Measurements from ENCODE around the gene RSKR. TPM values are rescaled to one million over a fixed set of nuclear protein-coding genes. Genes with fewer than 3 reads are reported as not detected.

RSKR gene
- total RNA-seq, 1 experiment from 2014 or later: 15.7 TPM

DNA sequence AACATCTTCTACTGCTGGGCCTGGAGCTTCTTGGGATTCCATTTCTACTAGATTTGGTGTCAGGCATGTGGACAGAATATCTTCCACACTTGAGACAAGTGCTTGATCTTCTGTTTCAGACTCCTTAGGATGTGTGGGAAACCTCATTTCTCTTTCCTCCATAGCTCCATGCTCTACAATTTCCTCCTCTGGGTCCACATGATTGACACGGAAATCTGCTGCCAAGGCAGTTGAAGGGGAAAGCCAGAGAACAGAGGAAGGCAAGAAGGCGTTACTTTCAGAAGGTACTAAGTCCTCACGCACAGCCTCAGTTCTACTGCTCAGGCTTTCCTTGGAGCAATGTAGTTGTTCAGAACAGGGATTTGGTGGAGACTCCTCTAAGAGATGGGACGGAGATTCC, 21.7 kb downstream of the RSKR start:
- H3K4me3 ChIP-seq (ENCODE audit: low read depth, low read length): no peak overlapping the region
- DNase-seq: peak in 1 of 2 experiments; percentile 11
- intact Hi-C loops (cut with micrococcal nuclease; ENCODE audit: unreplicated experiment): loop anchor here (10.0 kb wide), 1 partner anchor 53 kb away; the partner anchor contains the start of gene BLTP2
- H3K36me3 ChIP-seq (ENCODE audit: control insufficient read depth, insufficient read depth, low read length): peaks cover 5% of the 10 kb centered on the region
- ChIA-PET POLR2A (no interaction called here), CTCF (interaction anchor here (0.5 kb wide), 1 partner anchor 33 kb away, joined by 3 read pairs; no protein-coding TSS in a partner anchor)
- no peak overlapping the region for H3K4me3 Mint-ChIP-seq (ENCODE audit: unreplicated experiment)
- TF ChIP-seq, protein P1, sequence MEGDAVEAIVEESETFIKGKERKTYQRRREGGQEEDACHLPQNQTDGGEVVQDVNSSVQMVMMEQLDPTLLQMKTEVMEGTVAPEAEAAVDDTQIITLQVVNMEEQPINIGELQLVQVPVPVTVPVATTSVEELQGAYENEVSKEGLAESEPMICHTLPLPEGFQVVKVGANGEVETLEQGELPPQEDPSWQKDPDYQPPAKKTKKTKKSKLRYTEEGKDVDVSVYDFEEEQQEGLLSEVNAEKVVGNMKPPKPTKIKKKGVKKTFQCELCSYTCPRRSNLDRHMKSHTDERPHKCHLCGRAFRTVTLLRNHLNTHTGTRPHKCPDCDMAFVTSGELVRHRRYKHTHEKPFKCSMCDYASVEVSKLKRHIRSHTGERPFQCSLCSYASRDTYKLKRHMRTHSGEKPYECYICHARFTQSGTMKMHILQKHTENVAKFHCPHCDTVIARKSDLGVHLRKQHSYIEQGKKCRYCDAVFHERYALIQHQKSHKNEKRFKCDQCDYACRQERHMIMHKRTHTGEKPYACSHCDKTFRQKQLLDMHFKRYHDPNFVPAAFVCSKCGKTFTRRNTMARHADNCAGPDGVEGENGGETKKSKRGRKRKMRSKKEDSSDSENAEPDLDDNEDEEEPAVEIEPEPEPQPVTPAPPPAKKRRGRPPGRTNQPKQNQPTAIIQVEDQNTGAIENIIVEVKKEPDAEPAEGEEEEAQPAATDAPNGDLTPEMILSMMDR (IDR thresholded peaks at IDR 0.05; ENCODE audit: insufficient read depth in 1 of 2, low read depth in 1 of 2, low read length in 1 of 2, severe bottlenecking in 1 of 2, unreplicated experiment in 1 of 2): no peak
- H3K27ac Mint-ChIP-seq (ENCODE audit: unreplicated experiment): no peak overlapping the region
- no peaks in the 10 kb centered on the region for H3K9me3 ChIP-seq
- H3K27me3 Mint-ChIP-seq (ENCODE audit: insufficient read depth, unreplicated experiment): no peaks in the 10 kb centered on the region
- no peaks in the 10 kb centered on the region for H3K9me3 Mint-ChIP-seq (ENCODE audit: unreplicated experiment)
- no peaks in the 10 kb centered on the region for H3K4me1 ChIP-seq
- TSS peak; percentile 1 for BruUV-seq (replicated peaks)
- H3K27me3 ChIP-seq (replicated peaks; ENCODE audit: control insufficient read depth, insufficient read depth, low read length): no peaks in the 10 kb centered on the region
- H3K36me3 Mint-ChIP-seq (ENCODE audit: insufficient read depth, unreplicated experiment): peaks cover 62% of the 10 kb centered on the region
- peaks cover under 1% of the 10 kb centered on the region for H3K4me1 Mint-ChIP-seq (ENCODE audit: low read depth, unreplicated experiment)

DNA sequence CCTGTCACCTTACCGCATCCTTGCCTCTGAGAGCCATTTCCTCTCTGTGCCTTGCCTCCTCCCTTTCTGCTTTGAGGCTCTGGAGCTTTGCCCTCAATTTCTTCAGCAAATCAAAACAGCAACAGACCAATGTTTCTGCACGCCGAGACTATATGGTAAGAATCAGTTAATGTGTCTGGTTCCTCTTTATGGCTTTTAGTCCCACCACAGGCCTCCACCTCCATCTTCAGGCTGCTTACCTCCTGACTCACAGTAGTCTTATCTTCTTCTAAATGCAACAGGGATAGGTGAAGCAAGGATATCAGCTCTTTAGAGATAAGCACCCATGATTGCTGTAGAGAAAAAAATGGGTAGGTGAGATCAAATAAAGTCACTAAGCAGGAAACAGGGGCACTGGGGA, 28.1 kb downstream of the RSKR start:
- Mint-ChIP-seq H3K27me3 (ENCODE audit: insufficient read depth, unreplicated experiment) (no peaks in the 10 kb centered on the region), H3K4me1 (ENCODE audit: low read depth, unreplicated experiment) (peaks cover 6% of the 10 kb centered on the region), H3K4me3 (ENCODE audit: unreplicated experiment) (no peak overlapping the region), H3K9me3 (ENCODE audit: unreplicated experiment) (no peaks in the 10 kb centered on the region), H3K36me3 (ENCODE audit: insufficient read depth, unreplicated experiment) (peaks cover 45% of the 10 kb centered on the region), H3K27ac (ENCODE audit: unreplicated experiment) (peak overlapping the region; percentile 43)
- intact Hi-C loops (cut with micrococcal nuclease; ENCODE audit: unreplicated experiment): no loop called here
- Histone ChIP-seq H3K4me3 (ENCODE audit: low read depth, low read length) (no peak overlapping the region), H3K9me3 (no peaks in the 10 kb centered on the region), H3K36me3 (ENCODE audit: control insufficient read depth, insufficient read depth, low read length) (peaks cover 12% of the 10 kb centered on the region), H3K4me1 (no peaks in the 10 kb centered on the region), H3K27me3 (replicated peaks; ENCODE audit: control insufficient read depth, insufficient read depth, low read length) (no peaks in the 10 kb centered on the region)
- TF ChIP-seq, protein P1 (IDR thresholded peaks at IDR 0.05; ENCODE audit: insufficient read depth in 1 of 2, low read depth in 1 of 2, low read length in 1 of 2, severe bottlenecking in 1 of 2, unreplicated experiment in 1 of 2): no peak
- ChIA-PET CTCF (no interaction called here), POLR2A (interaction anchor here (1.0 kb wide), 2 partner anchors 9 to 25 kb away, joined by 3 to 4 read pairs; partner anchors contain the start of gene ALDOC)
- BruUV-seq (replicated peaks): no TSS peak
- DNase-seq: peak in 1 of 2 experiments; percentile 30

DNA sequence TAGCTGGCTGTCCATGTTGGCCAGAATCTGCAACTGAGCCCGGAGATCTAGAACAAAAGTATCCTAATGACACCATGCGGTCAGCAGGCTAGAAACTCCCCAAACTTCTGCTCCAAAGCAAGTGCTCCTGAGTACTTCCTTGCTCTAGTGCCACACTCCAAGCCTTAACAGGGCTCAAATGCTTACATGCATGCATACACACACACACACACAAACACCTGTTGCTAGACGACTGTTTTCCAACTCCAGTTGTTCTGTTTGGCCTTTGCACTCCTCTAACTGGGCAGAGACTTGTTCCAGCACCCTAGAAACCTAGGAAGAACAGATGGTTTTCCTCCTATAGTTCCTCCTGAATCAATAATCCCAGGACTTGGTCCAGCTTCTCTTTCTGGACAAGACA, 29.6 kb downstream of the RSKR start:
- Histone ChIP-seq H3K4me1 (no peaks in the 10 kb centered on the region), H3K9me3 (no peaks in the 10 kb centered on the region), H3K36me3 (ENCODE audit: control insufficient read depth, insufficient read depth, low read length) (peaks cover 14% of the 10 kb centered on the region), H3K4me3 (ENCODE audit: low read depth, low read length) (no peak overlapping the region), H3K27me3 (replicated peaks; ENCODE audit: control insufficient read depth, insufficient read depth, low read length) (no peaks in the 10 kb centered on the region)
- no TSS peak for BruUV-seq (replicated peaks)
- Mint-ChIP-seq H3K27ac (ENCODE audit: unreplicated experiment) (no peak overlapping the region), H3K4me1 (ENCODE audit: low read depth, unreplicated experiment) (peaks cover 6% of the 10 kb centered on the region), H3K27me3 (ENCODE audit: insufficient read depth, unreplicated experiment) (no peaks in the 10 kb centered on the region), H3K36me3 (ENCODE audit: insufficient read depth, unreplicated experiment) (peaks cover 37% of the 10 kb centered on the region), H3K9me3 (ENCODE audit: unreplicated experiment) (no peaks in the 10 kb centered on the region), H3K4me3 (ENCODE audit: unreplicated experiment) (no peak overlapping the region)
- TF ChIP-seq, protein P1 (IDR thresholded peaks at IDR 0.05; ENCODE audit: insufficient read depth in 1 of 2, low read depth in 1 of 2, low read length in 1 of 2, severe bottlenecking in 1 of 2, unreplicated experiment in 1 of 2): no peak
- ChIA-PET POLR2A (interaction anchor here (1.2 kb wide), 1 partner anchor 15 kb away, joined by 3 read pairs; no protein-coding TSS in a partner anchor), CTCF (no interaction called here)
- intact Hi-C loops (cut with micrococcal nuclease; ENCODE audit: unreplicated experiment): no loop called here
- DNase-seq: no peak

All from Caco-2 (cell line).